Natural killer cell (primary cell): Measurements from ENCODE around the gene STAC. TPM values are rescaled to one million over a fixed set of nuclear protein-coding genes. Genes with fewer than 3 reads are reported as not detected.

Source experiments
- ATAC-seq, 3 donors: fragments of 150-1000 bp in 2 of 3; fragments of 200-7000 bp in 1 of 3; cut with Tn5 transposase; 1 replicate in 1 of 3; 2 replicates in 2 of 3; pipeline ENCODE4 v1.10.0; 2021; ENCODE audit warnings: mild to moderate bottlenecking in 2 of 3, moderate library complexity in 2 of 3
- DNase-seq, 2 donors: peaks; one replicate each; pipeline versions ENCODE4 v3.0.0 to v3.0.0-alpha.2; 2013 to 2021; ENCODE audit warnings: mixed read lengths in 1 of 2
- H3K27ac ChIP-seq: one replicate; pipeline ENCODE4 v1.5.1; 2013; ENCODE audit warnings: mild to moderate bottlenecking, low read length
- H3K27me3 ChIP-seq: one replicate; pipeline ENCODE4 v1.6.1; 2013; ENCODE audit warnings: low read length; ENCODE audit not compliant: control insufficient read depth, insufficient read depth
- H3K36me3 ChIP-seq: one replicate; pipeline ENCODE4 v1.6.1; 2013; ENCODE audit warnings: low read length; ENCODE audit not compliant: control insufficient read depth, insufficient read depth
- H3K4me1 ChIP-seq: one replicate; pipeline ENCODE4 v1.6.1; 2013; ENCODE audit warnings: low read length; ENCODE audit not compliant: control insufficient read depth, insufficient read depth
- H3K4me3 ChIP-seq: one replicate; pipeline ENCODE4 v1.5.1; 2013; ENCODE audit warnings: low read length
- H3K9me3 ChIP-seq: one replicate; pipeline ENCODE4 v1.6.1; 2013; ENCODE audit warnings: low read length; ENCODE audit not compliant: control insufficient read depth, insufficient read depth
- H3K27ac Mint-ChIP-seq, 2 donors: one replicate each; pipeline ENCODE4 v1.8.0; 2022; ENCODE audit warnings: mild to moderate bottlenecking in 2 of 2, mixed read lengths in 2 of 2, moderate library complexity in 1 of 2
- H3K27me3 Mint-ChIP-seq, 2 donors: one replicate each; pipeline ENCODE4 v1.8.0; 2022; ENCODE audit warnings: low read depth in 2 of 2, mixed read lengths in 2 of 2
- H3K36me3 Mint-ChIP-seq: one replicate; pipeline ENCODE4 v1.8.0; 2022; ENCODE audit warnings: mixed read lengths
- H3K4me1 Mint-ChIP-seq, 2 donors: one replicate each; pipeline ENCODE4 v1.8.0; 2022; ENCODE audit warnings: mixed read lengths in 2 of 2
- H3K4me3 Mint-ChIP-seq: one replicate; pipeline ENCODE4 v1.8.0; 2022; ENCODE audit warnings: mild to moderate bottlenecking, moderate library complexity, mixed read lengths
- H3K9me3 Mint-ChIP-seq, 2 donors: one replicate each; pipeline ENCODE4 v1.8.0; 2022; ENCODE audit warnings: mixed read lengths in 2 of 2
- WGBS: methylation state at CpG from one replicate; pipeline ENCODE4 v1.1.7; 2013; ENCODE audit warnings: missing lambda C conversion rate; ENCODE audit not compliant: insufficient coverage; 5-methylcytosine and 5-hydroxymethylcytosine counted together
- intact Hi-C: fragments of 100-400 bp; cut with micrococcal nuclease; formaldehyde crosslinking; loops from one replicate; pipeline ENCODE4 v1.14.2; 2022
- total RNA-seq, 4 donors: library from RNA; stranded (reverse); fragments of 120-200 nt in 1 of 4; gene quantifications; one replicate each; pipeline versions ENCODE4 v1.2.3 to v1.2.4, GENCODE V29; 2013 to 2022
- TF ChIP-seq, protein P1 (sequence below): fragments of 200-600 bp; IDR thresholded peaks from one replicate; pipeline ENCODE4 v1.8.0; 2022; ENCODE audit warnings: antibody characterized with exemption

STAC gene
- total RNA-seq, 3 donors from 2014 or later (not counting 1 experiment from before 2014, with no cell fraction given), result not detected

DNA sequence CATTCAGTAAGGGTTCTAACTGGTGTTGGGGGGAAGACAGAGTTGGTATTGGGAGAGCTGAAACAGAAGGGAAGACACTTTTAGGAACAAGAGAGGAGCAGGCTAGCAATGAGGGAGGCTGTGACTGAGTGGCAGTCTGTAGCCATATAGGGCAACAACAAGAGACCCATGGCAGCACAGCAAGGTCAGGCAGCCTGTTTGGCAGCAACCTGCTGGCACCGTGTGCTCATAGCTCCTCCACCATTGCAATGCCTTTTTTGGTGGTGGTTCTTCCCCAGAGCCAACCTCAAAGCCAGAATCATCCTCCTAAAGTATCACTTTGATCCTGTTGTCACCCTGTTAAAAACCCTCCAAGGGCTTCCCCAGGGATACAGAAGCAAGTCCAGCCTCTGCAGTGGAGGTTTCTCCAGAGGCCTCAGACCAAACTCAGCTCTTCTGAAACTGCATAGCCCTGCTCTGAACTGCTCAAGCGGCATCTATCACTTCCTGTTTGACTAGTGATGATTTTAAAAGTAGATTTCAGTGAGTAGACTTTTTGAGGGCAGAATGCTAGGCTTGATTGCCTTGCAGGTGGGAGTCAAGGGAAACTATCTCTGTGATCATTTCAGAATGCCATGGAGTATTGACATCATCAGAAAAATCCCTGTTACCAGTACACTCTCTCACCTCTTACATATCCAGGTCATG is 176.9 kb downstream of the STAC start:
- Histone ChIP-seq H3K9me3 (no peaks in the 10 kb centered on the region), H3K27ac (no peak overlapping the region), H3K36me3 (no peaks in the 10 kb centered on the region), H3K4me1 (no peaks in the 10 kb centered on the region), H3K27me3 (no peaks in the 10 kb centered on the region), H3K4me3 (no peak overlapping the region)
- WGBS, result 41% methylated on average over 2 of the region's 2 CpGs
- TF ChIP-seq, protein P1, sequence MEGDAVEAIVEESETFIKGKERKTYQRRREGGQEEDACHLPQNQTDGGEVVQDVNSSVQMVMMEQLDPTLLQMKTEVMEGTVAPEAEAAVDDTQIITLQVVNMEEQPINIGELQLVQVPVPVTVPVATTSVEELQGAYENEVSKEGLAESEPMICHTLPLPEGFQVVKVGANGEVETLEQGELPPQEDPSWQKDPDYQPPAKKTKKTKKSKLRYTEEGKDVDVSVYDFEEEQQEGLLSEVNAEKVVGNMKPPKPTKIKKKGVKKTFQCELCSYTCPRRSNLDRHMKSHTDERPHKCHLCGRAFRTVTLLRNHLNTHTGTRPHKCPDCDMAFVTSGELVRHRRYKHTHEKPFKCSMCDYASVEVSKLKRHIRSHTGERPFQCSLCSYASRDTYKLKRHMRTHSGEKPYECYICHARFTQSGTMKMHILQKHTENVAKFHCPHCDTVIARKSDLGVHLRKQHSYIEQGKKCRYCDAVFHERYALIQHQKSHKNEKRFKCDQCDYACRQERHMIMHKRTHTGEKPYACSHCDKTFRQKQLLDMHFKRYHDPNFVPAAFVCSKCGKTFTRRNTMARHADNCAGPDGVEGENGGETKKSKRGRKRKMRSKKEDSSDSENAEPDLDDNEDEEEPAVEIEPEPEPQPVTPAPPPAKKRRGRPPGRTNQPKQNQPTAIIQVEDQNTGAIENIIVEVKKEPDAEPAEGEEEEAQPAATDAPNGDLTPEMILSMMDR, result no peak
- peaks cover 0 to 2% of the 10 kb centered on the region in 2 donors for H3K9me3 Mint-ChIP-seq
- no peaks in the 10 kb centered on the region for H3K27me3 Mint-ChIP-seq
- H3K4me3 Mint-ChIP-seq, result no peak overlapping the region
- no peaks in the 10 kb centered on the region for H3K4me1 Mint-ChIP-seq
- ATAC-seq, result no peak
- intact Hi-C loops, result no loop called here
- H3K27ac Mint-ChIP-seq, result no peak overlapping the region
- no peaks in the 10 kb centered on the region for H3K36me3 Mint-ChIP-seq
- DNase-seq, result no peak

- H3K36me3 Mint-ChIP-seq, result no peaks in the 10 kb centered on the region
- WGBS, result 52% methylated on average over 3 of the region's 5 CpGs
- Histone ChIP-seq H3K4me3 (no peak overlapping the region), H3K4me1 (no peaks in the 10 kb centered on the region), H3K9me3 (no peaks in the 10 kb centered on the region), H3K27ac (no peak overlapping the region), H3K36me3 (no peaks in the 10 kb centered on the region), H3K27me3 (no peaks in the 10 kb centered on the region)
- no peaks in the 10 kb centered on the region for H3K27me3 Mint-ChIP-seq
- H3K9me3 Mint-ChIP-seq, result peaks cover 0 to 2% of the 10 kb centered on the region in 2 donors
- TF ChIP-seq, protein P1, result no peak
- no peak for ATAC-seq
- no peak overlapping the region for H3K27ac Mint-ChIP-seq
- H3K4me1 Mint-ChIP-seq, result no peaks in the 10 kb centered on the region
- DNase-seq, result no peak
- intact Hi-C loops, result no loop called here
- H3K4me3 Mint-ChIP-seq, result no peak overlapping the region
Measured at GRCh38 chr3:36557708-36558421, 177.6 kb downstream of the STAC start.

GRCh38 chr3:36558961-36559360 is 178.7 kb downstream of the STAC start:
- intact Hi-C loops, result no loop called here
- no peaks in the 10 kb centered on the region for H3K27me3 Mint-ChIP-seq
- TF ChIP-seq, protein P1, result no peak
- Histone ChIP-seq H3K27me3 (no peaks in the 10 kb centered on the region), H3K27ac (no peak overlapping the region), H3K4me3 (no peak overlapping the region), H3K36me3 (no peaks in the 10 kb centered on the region), H3K4me1 (no peaks in the 10 kb centered on the region), H3K9me3 (no peaks in the 10 kb centered on the region)
- peaks cover 0 to 2% of the 10 kb centered on the region in 2 donors for H3K9me3 Mint-ChIP-seq
- DNase-seq, result no peak
- 90% methylated on average over 2 of the region's 2 CpGs for WGBS
- no peak overlapping the region for H3K4me3 Mint-ChIP-seq
- no peaks in the 10 kb centered on the region for H3K36me3 Mint-ChIP-seq
- no peak for ATAC-seq
- H3K4me1 Mint-ChIP-seq, result no peaks in the 10 kb centered on the region
- no peak overlapping the region for H3K27ac Mint-ChIP-seq
